BLaER1 treated with 17β-estradiol and CSF1 and Interleukin-3, amounts not matched to agents 10 nM and 100 nM (cell line): Measurements from ENCODE around the gene TEPSIN.
A peak's percentile ranks its signal among the peaks of the same experiment; 100 is the strongest.

ENCODE experiments used
- H3K27ac ChIP-seq, 11 experiments: shearing (Covaris generic); formaldehyde crosslinking; 2 replicates each; pipeline ENCODE4 v1.8.1; 2022
- H3K27me3 ChIP-seq, 11 experiments: shearing (Covaris generic); formaldehyde crosslinking; 2 replicates each; pipeline ENCODE4 v1.8.1; 2022
- H3K36me3 ChIP-seq, 11 experiments: shearing (Covaris generic); formaldehyde crosslinking; 2 replicates each; pipeline ENCODE4 v1.8.1; 2022
- H3K4me1 ChIP-seq, 10 experiments: shearing (Covaris generic); formaldehyde crosslinking; 2 replicates each; pipeline ENCODE4 v1.8.1; 2022
- H3K4me2 ChIP-seq, 11 experiments: shearing (Covaris generic); formaldehyde crosslinking; 2 replicates each; pipeline ENCODE4 v1.8.1; 2022
- H3K4me3 ChIP-seq, 10 experiments: shearing (Covaris generic); formaldehyde crosslinking; 2 replicates each; pipeline ENCODE4 v1.8.1; 2022
- H3K9ac ChIP-seq, 11 experiments: shearing (Covaris generic); formaldehyde crosslinking; 2 replicates each; pipeline ENCODE4 v1.8.1; 2022
- H3K9me3 ChIP-seq, 11 experiments: shearing (Covaris generic); formaldehyde crosslinking; replicated peaks in 1 of 11; 2 replicates each; pipeline ENCODE4 v1.8.1; 2022
- H4K20me1 ChIP-seq, 11 experiments: shearing (Covaris generic); formaldehyde crosslinking; 2 replicates each; pipeline ENCODE4 v1.8.1; 2022
- Cebpa-rat ChIP-seq, 11 experiments: shearing (Covaris generic); IDR thresholded peaks; 2 replicates each; pipeline ENCODE4 v1.8.1; 2022

Gene TEPSIN

GRCh38 chr17:81183807-81184206, 55.0 kb downstream of the TEPSIN start:
- Histone ChIP-seq H3K4me1 (peaks cover 11 to 36% (median 29%) of the 10 kb centered on the region in 10 experiments), H3K27ac (no peak overlapping the region), H3K36me3 (peaks cover 0 to 9% (median 0%) of the 10 kb centered on the region in 11 experiments; a peak in 6 of 22 replicates), H3K27me3 (peaks cover 0 to 10% (median 0%) of the 10 kb centered on the region in 11 experiments; a peak in 6 of 22 replicates), H3K9ac (no peak overlapping the region), H3K4me3 (no peak overlapping the region), H3K4me2 (no peak overlapping the region), H3K9me3 (no peaks in the 10 kb centered on the region), H4K20me1 (peaks cover 0 to 34% (median 0%) of the 10 kb centered on the region in 11 experiments; a peak in 7 of 22 replicates)
- no peak for TF ChIP-seq Cebpa-rat (IDR thresholded peaks at IDR 0.05)

GRCh38 chr17:81183316-81183715, 55.5 kb downstream of the TEPSIN start:
- no peak overlapping the region for H3K27ac ChIP-seq
- no peaks in the 10 kb centered on the region for H3K9me3 ChIP-seq
- H3K4me2 ChIP-seq: no peak overlapping the region
- no peak overlapping the region for H3K9ac ChIP-seq
- no peak overlapping the region for H3K4me3 ChIP-seq
- H4K20me1 ChIP-seq: peaks cover 0 to 34% (median 0%) of the 10 kb centered on the region in 11 experiments; a peak in 7 of 22 replicates
- peaks cover 0 to 4% (median 0%) of the 10 kb centered on the region in 11 experiments; a peak in 3 of 22 replicates for H3K36me3 ChIP-seq
- no peak for TF ChIP-seq Cebpa-rat (IDR thresholded peaks at IDR 0.05)
- H3K4me1 ChIP-seq: peaks cover 13 to 41% (median 34%) of the 10 kb centered on the region in 10 experiments
- peaks cover 0 to 11% (median 0%) of the 10 kb centered on the region in 11 experiments; a peak in 6 of 22 replicates for H3K27me3 ChIP-seq

- H3K36me3 ChIP-seq: no peaks in the 10 kb centered on the region
- no peaks in the 10 kb centered on the region for H3K9me3 ChIP-seq
- peaks cover 0 to 11% (median 0%) of the 10 kb centered on the region in 11 experiments; a peak in 6 of 22 replicates for H3K27me3 ChIP-seq
- H3K9ac ChIP-seq: no peak overlapping the region
- peaks cover 0 to 34% (median 0%) of the 10 kb centered on the region in 11 experiments; a peak in 7 of 22 replicates for H4K20me1 ChIP-seq
- H3K4me2 ChIP-seq: no peak overlapping the region
- H3K27ac ChIP-seq: no peak overlapping the region
- H3K4me3 ChIP-seq: no peak overlapping the region
- TF ChIP-seq Cebpa-rat (IDR thresholded peaks at IDR 0.05): no peak
- peaks cover 13 to 39% (median 36%) of the 10 kb centered on the region in 10 experiments for H3K4me1 ChIP-seq
Measured at GRCh38 chr17:81182596-81182995, 56.3 kb downstream of the TEPSIN start.

GRCh38 chr17:81181811-81182185, 57.1 kb downstream of the TEPSIN start:
- H3K27ac ChIP-seq: no peak overlapping the region
- H3K4me1 ChIP-seq: peaks cover 13 to 39% (median 33%) of the 10 kb centered on the region in 10 experiments
- peaks cover 0 to 31% (median 0%) of the 10 kb centered on the region in 11 experiments; a peak in 6 of 22 replicates for H4K20me1 ChIP-seq
- H3K9me3 ChIP-seq: no peaks in the 10 kb centered on the region
- H3K27me3 ChIP-seq: peaks cover 0 to 11% (median 0%) of the 10 kb centered on the region in 11 experiments; a peak in 6 of 22 replicates
- no peaks in the 10 kb centered on the region for H3K36me3 ChIP-seq
- H3K4me2 ChIP-seq: no peak overlapping the region
- H3K9ac ChIP-seq: no peak overlapping the region
- TF ChIP-seq Cebpa-rat (IDR thresholded peaks at IDR 0.05): no peak
- no peak overlapping the region for H3K4me3 ChIP-seq

GRCh38 chr17:81180836-81181810, 57.7 kb downstream of the TEPSIN start:
- Histone ChIP-seq H3K27me3 (peaks cover 0 to 11% (median 0%) of the 10 kb centered on the region in 11 experiments; a peak in 6 of 22 replicates), H3K27ac (no peak overlapping the region), H3K9ac (no peak overlapping the region; a peak in 1 of 22 replicates), H3K9me3 (peaks cover 0 to 2% (median 0%) of the 10 kb centered on the region in 11 experiments; a peak in 3 of 22 replicates), H4K20me1 (peaks cover 0 to 31% (median 0%) of the 10 kb centered on the region in 11 experiments; a peak in 6 of 22 replicates), H3K4me1 (peaks cover 13 to 39% (median 33%) of the 10 kb centered on the region in 10 experiments), H3K4me3 (no peak overlapping the region), H3K36me3 (no peaks in the 10 kb centered on the region), H3K4me2 (peak overlapping the region in 5 of 11 experiments; percentile 80 to 98 (median 89); a peak in 9 of 22 replicates)
- TF ChIP-seq Cebpa-rat (IDR thresholded peaks at IDR 0.05): no peak

GRCh38 chr17:81179861-81180260, 59.0 kb downstream of the TEPSIN start:
- Histone ChIP-seq H3K9me3 (peaks cover 6 to 15% (median 10%) of the 10 kb centered on the region in 11 experiments; a peak in 21 of 22 replicates), H3K27me3 (peaks cover 0 to 11% (median 0%) of the 10 kb centered on the region in 11 experiments; a peak in 6 of 22 replicates), H3K9ac (peak overlapping the region in 7 of 11 experiments; percentile 4 to 63 (median 30); a peak in 10 of 22 replicates), H3K4me1 (peaks cover 13 to 39% (median 31%) of the 10 kb centered on the region in 10 experiments), H3K4me3 (no peak overlapping the region; a peak in 1 of 20 replicates), H3K27ac (no peak overlapping the region; a peak in 1 of 22 replicates), H3K4me2 (peak overlapping the region; percentile 33 to 98 (median 81); a peak in 20 of 22 replicates), H4K20me1 (peaks cover 0 to 31% (median 0%) of the 10 kb centered on the region in 11 experiments; a peak in 6 of 22 replicates), H3K36me3 (0 out of 22 replicates have a peak, but pooled peaks cover 0 to 5% (median 0%) of the 10 kb centered on the region in 11 experiments)
- no peak for TF ChIP-seq Cebpa-rat (IDR thresholded peaks at IDR 0.05)

- peaks cover 13 to 39% (median 31%) of the 10 kb centered on the region in 10 experiments for H3K4me1 ChIP-seq
- H4K20me1 ChIP-seq: peaks cover 0 to 31% (median 0%) of the 10 kb centered on the region in 11 experiments; a peak in 6 of 22 replicates
- H3K4me3 ChIP-seq: no peak overlapping the region; a peak in 1 of 20 replicates
- H3K27me3 ChIP-seq: peaks cover 0 to 8% (median 0%) of the 10 kb centered on the region in 11 experiments; a peak in 2 of 22 replicates
- peak overlapping the region in 7 of 11 experiments; percentile 21 to 63 (median 30); a peak in 9 of 22 replicates for H3K9ac ChIP-seq
- H3K4me2 ChIP-seq: peak overlapping the region; percentile 33 to 98 (median 81); a peak in 21 of 22 replicates
- no peak for TF ChIP-seq Cebpa-rat (IDR thresholded peaks at IDR 0.05)
- no peak overlapping the region; a peak in 1 of 22 replicates for H3K27ac ChIP-seq
- H3K9me3 ChIP-seq: peaks cover 6 to 16% (median 10%) of the 10 kb centered on the region in 11 experiments; a peak in 21 of 22 replicates
- H3K36me3 ChIP-seq: 0 out of 22 replicates have a peak, but pooled peaks cover 0 to 5% (median 0%) of the 10 kb centered on the region in 11 experiments
Measured at GRCh38 chr17:81179220-81179619, 59.6 kb downstream of the TEPSIN start.
